HG03342 (cell line): Measurements from ENCODE around the gene LILRB3.
A peak's percentile ranks its signal among the peaks of the same experiment; 100 is the strongest.
"Not testable (repeated sequence)": the region's sequence is repeated elsewhere in the genome, so short reads cannot be mapped to it uniquely, and the experiment has no call there.

Experiments used
- ATAC-seq: cut with Tn5 transposase; IDR thresholded peaks from one replicate; pipeline ENCODE4 v1.9.1; 2021; ENCODE audit warnings: mild to moderate bottlenecking, moderate library complexity; ENCODE audit not compliant: unreplicated experiment

LILRB3 gene

DNA sequence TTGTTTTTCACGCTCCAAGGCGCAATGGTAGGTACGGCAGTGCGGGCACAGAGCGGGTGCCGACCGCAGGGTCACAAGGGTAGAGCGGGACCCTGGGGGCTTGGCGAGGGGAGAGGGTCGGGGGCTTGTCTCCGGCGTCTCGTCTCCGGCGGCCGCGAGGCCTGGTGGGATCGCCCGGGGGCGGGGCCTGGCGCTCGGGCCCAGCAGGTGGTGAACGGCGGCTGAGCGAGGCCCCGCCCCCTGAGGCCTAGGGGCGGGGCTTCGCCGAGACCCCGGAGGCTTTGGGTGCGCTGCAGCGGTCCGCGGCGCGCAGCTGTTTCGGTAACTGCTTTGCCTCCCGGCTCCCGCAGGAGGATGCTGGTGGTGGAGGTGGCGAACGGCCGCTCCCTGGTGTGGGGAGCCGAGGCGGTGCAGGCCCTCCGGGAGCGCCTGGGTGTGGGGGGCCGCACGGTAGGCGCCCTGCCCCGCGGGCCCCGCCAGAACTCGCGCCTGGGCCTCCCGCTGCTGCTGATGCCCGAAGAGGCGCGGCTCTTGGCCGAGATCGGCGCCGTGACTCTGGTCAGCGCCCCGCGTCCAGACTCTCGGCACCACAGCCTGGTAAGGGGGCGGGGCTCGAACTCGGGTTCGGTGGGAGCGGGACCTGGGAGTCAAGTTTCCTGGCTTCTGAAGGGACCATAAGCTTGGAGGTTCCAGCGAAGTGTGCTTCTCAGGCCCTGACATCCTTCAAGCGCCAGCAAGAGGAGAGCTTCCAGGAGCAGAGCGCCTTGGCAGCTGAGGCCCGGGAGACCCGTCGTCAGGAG is 31.6 kb downstream of the LILRB3 start, which contains the start of gene TSEN34:
Gene TSEN34, plus strand, starts transcription at position 298 of the 800 bp plus-strand sequence. Its CDS starts 57 bp downstream, at position 355.
- ATAC-seq, result peak; percentile 29

DNA sequence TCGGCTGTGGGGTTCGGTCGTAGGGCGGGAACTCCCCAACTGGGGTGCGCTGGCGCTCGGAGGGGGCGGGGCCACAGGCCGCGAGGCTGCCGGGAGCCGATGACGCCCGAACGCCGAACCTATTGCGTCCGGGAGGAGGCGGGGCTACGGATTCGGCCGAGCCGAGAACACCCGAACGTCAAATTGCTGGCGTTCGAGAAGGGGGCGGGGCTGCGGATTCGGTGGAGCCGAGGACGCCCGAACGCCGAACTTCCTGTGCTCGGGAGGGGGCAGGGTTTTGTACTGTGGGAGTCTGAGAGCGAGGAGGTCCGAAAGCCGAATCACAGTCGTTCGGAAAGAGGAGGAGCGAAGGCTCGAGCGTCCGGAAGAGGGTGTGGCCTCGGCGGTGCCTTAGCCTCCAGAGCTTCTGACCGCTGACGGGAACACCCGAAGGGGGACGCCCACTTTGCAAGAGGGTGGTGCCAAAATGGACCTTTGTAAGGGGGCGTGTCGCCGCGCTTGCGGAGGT is 32.2 kb downstream of the LILRB3 start:
- peak; percentile 39 for ATAC-seq

DNA sequence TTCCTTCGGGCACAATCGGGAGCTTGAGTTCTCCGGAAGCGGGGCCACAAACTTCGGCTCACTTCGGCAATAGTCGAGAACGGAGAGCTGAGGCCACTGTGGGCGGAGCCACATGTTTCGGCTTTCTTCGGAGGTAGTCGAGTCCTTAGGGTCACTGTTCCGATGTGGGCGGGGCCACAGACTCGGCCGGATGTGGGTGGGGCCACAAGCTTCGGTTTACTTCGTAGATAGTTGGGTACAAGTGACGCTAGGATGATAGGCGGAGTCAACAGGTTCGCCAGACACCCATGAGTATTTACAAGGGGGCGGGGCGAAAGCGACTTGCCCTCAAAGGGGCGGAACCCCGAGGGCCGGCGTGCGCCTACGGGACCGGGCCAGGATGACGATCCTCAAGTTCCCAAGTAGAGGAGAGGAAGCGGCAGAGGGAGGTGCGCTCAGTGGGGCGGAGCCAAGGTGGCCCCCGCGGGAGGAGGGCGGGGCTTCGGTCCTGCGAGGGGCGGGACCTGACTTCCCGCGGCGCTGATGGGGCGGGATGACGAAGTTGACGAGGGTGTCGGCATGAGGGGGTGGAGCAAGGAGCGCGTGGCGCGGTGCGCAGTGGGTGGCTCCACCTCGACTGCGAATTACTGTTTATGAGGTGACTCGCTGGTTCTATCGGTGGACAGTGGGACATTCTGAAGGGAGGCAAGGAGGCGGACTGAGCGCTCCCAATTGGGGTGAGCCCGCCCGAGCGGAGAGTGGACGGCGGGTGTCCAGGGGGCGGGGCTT is 32.9 kb downstream of the LILRB3 start:
- ATAC-seq, result peak; percentile 43

DNA sequence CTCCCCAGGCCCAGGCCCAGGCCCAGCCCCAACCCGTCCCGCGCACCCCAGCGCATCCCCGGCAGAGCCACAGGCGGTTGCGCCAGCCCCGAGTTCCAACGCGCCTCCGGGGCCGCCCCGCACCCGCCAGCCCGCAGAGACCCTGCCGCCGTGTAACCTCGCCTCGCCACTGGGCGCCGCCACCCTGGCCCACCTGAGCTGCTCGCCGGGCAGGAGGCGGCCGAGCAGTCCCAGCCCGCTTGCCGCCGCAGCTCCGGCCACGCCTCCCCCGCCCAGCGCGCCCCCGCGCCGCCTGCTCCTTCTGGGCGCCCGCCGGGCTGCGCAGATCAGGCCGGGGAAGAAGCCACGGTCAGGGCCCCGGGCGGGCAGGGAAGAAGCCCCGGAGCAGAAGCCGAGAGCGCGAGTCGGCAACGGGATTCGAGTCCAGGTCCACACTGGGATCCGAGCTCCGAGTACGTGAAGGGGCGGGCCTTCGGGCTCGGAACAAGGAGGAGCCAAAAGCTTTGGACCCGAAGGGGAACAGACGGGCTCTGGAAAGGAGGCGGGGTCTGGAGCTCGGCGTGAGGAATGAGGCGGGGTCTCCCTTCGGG is 33.6 kb downstream of the LILRB3 start, which contains the start of gene MBOAT7:
Gene MBOAT7, minus strand, starts transcription at position 436 of the 590 bp plus-strand sequence. CDS start 1,072 bp downstream, outside the sequence.
- peak; percentile 20 for ATAC-seq

DNA sequence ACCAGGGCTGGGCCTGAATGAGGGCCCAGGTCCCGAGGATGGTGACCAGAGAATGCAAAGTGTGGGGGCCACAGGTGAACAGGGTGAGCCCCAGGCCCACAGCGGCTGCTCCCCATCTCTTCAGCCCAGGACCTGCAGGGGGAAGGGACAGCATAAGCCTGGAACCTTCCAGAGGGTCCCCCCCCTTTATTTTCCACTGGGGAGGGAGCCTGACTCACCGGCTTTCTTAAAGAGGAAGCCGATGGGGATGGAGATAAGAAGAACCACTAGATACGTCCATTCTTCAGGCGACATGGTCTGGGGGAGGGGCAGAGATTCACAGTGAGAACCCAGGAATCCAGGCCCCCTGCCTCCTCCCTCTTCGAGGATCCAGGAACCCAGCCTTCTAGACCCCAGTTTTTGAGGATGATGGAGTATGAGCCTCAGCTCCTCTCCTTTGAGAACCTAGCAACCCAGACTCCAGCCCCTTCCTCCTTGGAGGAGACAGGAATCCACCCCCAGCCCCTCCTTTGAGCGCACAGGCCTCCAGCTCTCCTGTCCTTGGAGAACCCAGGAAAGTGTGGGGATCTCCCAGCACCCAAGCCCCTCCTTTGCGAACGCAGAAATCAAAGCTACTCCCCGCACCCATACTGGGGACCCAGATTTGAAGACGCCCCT is 34.5 kb downstream of the LILRB3 start:
- ATAC-seq, result no peak

DNA sequence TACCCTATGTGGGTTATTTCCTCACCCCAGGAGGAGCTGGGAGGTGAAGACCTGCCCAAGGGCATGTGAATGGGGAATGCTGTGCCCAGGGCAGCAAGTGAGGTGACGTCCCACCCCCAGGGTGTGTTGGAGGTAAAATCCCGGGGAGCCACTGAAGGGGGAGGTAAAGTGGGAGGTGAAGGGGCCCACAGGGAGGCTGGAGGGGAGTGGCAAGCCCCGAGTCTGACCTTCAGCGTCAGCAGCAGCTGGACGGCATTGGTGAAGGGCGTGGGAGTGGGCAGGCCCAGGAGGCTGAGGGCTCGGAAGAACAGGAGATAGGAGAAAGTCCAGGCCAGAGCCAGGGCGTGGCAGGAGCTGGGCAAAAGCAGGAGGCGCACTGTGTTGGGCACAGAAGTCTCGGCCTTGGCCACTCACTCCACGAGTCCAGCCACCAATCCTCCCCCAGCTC is 35.8 kb downstream of the LILRB3 start:
- no peak for ATAC-seq

DNA sequence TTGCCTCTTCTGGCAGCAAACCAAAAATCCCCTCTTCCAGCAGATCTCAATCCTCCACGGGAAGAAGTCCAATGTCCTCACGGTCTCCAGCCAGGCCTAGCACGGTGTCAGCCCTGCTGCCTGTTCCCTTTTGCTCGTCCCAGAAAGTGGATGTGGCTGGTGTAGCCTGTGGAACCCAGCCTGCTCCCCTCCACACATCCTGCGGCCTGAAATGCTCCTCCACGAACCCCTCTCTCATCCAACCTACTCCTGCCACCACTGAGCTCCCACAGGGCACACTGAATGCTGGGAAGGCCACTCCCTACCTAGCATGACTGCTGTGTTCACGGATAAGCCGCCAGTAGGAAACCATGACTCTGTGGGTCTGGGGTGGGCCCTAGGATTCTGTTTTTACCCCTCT is 36.5 kb downstream of the LILRB3 start:
- ATAC-seq, result no peak

DNA sequence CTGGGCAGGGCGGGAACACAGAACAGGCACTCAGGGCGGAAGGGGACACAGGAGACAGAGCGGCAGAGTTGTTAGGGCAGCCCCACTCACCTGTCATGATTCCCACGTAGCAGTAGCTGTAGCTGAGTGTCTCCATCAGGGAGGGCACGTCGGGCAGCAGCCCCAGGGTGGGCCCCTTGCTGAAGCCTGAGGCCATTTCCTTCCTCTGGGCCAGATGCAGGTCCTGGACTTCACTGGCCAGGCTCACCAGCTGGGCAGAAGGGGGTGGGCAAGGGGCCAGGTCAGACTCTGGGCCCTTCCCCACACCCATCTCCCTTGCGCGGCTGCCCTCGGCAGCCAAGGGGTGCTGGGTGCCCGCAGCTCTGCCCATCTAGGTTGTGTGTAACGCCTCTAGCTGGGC is 39.4 kb downstream of the LILRB3 start:
- ATAC-seq, result no peak

DNA sequence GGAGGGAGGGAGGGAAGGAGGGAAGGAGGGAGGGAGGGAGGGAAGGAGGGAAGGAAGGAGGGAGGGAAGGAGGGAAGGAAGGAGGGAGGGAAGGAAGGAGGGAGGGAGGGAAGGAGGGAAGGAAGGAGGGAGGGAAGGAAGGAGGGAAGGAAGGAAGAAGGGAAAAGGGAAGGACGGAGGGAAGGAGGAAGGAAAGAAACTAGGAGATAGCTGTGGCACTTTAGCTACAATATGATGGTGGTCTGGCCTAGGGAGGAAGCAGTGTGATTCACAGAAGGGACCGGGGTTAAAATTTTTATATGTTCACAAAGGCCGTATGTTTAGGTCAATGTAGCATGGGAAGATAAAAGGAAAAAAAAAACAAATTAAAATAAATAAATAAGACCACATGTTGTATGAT is 40.9 kb downstream of the LILRB3 start:
- ATAC-seq, result not testable (repeated sequence)

DNA sequence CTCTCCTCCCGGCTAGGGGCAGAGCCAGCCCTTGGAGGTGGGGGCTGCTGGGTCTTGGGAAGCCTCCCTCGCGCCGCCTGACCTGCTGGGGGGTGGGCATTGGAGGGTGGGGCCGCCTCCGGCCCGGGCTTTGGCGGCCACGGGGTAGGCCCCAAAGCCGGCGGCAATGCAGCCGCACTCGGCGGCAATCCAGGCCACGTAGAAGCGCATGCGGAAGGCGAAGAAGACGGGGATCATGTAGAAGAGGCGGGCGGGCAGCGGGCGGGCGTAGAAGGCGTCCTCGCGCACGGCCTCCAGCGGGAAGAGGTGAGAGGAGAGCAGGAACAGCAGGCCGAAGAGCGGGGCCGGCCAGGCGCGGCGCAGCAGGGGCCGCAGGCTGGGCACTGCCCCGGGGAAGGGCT is 42.1 kb downstream of the LILRB3 start:
- ATAC-seq, result no peak

DNA sequence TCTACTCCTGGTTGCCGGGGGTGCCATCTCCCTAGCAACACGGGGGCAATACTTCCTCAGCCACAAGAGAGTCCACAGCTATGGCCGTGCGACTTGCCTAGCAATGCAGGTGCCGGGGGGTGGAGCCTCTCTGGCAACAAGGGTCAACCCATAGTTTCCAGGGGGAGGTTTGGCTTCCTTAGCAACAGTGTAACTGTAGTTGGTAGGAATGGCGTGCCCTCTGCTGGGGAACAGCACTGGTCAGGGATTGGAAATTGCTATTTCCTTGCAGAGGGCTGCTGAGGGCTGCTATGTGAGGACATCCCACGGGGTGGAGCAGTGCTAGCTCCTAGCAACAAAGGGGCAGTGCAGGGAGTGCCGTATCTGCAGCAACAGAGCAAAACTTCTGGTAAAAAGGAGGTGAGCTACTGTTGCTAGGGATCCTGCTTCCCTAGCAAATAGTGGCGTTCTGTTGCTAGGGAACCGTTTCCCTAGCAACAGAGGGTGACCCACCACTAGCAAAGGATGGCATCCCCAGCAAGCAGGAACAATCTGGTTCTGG is 42.8 kb downstream of the LILRB3 start:
- ATAC-seq, result no peak

DNA sequence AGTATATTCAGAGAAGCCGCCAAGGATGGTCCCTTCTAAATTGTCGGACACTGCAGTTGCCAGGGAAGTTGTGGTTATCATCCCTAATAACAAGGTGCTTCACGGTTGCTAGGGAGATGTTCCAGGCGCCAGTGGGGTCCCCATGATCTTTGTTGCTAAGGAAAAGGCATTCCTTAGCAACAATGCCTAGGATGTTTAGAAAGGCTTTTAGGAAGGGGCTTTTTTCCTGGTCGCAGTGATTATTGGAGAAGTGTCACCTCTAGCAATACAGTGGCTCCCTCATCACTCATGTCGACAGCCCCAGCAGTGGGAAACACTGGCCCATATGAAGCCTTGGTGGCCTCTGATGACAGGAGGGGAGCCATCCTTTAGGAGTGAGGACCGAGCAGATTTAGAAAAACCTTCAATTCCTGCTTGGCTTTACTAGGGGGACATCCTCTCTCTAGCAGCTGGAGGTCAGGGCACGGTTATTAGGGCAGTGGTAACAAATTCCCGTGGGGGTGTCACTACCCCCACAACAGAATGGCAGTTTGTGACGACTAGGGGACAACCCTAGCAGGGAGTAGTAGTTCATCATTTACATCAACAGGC is 43.5 kb downstream of the LILRB3 start:
- no peak for ATAC-seq

DNA sequence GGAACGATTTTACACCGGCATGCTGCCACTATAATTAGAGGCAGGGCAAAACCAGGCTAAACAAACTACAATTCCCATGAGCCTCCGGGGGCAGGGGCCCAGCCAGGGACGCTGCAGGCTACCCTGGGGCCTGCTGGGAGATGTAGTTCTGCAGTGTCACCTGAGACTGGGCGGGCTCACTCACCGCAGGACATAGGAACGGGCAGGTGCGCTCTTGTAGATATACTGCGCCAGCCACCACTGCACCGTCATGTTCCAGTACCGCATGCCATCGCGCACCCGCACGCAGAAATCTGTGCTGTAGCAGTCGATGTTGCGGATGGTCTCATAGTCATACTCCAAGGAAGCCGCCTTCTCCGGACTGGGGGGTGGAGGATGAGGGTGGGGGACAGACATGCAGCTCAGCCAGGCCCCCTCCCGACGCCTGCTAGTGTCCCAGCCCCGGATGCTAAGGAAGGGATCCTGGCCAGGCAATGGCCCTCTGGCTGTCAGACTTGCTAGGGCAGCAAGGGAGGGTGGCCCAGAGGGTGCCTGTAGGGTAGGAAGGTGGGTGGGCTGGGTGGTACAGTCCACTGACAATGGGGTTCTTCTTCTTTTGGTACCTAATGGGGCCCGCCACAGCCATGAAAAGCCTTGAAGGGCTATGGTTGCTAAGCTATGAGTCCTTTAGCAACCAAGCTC is 44.1 kb downstream of the LILRB3 start:
- ATAC-seq, result no peak

DNA sequence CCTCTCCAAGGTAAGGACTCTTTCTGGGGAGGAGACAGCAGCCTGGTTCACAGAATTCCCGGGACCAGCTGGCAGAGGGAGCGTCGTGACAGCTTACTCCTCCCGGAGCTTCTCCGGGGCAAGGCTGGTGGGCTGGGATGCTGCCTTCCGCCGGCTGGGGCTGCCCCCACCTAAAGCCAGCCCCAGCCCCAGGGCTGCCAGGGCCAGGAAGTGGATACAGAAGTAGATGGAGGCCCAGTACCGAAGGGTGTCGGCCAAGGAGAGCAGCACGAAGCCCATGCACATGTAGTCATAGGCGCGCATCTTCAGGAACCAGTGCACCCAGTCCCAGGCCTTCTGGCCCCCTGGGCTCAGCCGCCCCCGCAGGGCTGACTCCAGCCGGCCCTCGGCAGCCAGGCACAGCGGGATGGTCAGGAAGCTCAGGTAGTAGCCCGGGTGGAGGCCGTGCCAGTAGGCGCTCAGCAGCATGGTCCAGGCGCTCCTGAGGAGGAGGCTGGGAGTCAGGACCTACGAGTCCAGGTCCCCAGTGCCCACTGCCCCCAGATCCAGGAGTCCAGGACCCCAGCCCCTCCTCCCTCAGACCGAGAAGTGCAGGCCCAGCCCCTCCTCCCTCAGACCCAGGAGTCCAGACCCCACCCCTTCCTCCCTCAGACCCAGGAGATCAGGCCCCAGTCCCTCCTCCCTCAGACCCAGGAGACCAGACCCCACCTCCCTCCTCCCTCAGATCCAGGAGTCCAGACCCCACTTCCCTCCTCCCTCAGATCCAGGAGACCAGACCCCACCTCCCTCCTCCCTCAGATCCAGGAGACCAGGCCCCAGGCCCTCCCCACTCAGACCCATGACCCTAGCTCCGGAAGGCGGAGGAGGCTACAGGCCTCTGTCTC is 48.6 kb downstream of the LILRB3 start:
- ATAC-seq, result no peak

DNA sequence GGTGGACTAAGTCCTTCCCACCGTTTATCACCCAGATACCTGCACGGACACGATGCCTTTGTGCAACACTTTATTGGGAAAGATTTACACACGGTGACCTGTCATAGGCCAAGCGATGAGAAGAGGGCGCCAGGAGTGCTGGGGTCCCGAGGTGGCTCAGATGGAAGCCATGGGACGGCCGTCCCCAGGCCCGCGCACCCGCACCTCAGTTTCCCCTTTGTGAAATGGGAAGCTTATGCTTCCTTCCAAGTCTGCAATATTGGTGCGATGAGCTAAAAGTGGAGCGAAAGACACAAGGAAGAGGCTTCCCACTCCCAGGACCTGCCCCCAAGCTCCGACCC is 49.5 kb downstream of the LILRB3 start:
- no peak for ATAC-seq

DNA sequence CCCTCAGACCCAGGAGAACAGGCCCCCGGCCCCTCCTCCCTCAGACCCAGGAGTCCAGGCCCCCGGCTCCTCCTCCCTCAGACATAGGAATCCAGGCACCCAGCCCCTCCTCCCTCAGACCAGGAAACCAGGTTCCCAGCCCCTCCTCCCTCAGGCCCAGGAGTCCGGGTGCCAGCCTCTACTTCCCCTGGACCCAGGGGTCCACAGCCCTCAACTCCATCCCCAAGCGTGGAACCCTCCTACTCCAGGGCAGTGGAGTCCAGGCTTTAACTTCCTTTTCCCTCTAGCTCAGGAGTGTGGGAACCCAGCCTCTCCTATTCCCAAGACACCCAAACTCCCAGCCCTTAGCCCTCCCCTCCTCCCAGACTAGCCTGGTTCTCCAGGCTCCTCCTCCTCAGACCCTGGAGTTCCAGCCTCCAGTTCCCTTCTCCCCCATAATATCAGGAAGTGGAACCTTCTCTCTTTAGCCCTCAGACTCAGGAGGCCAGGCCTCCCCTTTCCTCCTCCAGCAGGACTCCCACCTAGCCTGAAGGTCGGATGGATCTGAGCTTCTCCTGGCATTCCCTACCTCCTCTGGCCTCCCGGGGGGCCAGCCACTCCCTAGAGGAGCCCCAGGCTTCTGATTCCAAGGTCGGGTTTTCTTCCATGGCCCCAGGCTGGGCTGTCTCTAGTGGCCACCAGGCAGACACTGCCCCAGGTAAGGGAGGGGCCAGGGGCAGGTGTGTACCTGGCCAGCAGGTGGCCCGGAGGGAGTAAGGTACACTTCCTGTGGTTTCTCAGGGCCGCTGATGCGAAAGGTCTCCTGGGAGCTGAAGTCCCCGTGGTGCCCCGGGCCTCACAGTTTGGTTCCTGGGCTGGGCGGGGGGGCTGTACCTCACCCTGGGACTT is 50.1 kb downstream of the LILRB3 start, which contains the start of gene TMC4:
Gene TMC4, minus strand, starts transcription at position 690 of the 888 bp plus-strand sequence. Its CDS starts 43 bp downstream, at position 647.
- ATAC-seq, result no peak

DNA sequence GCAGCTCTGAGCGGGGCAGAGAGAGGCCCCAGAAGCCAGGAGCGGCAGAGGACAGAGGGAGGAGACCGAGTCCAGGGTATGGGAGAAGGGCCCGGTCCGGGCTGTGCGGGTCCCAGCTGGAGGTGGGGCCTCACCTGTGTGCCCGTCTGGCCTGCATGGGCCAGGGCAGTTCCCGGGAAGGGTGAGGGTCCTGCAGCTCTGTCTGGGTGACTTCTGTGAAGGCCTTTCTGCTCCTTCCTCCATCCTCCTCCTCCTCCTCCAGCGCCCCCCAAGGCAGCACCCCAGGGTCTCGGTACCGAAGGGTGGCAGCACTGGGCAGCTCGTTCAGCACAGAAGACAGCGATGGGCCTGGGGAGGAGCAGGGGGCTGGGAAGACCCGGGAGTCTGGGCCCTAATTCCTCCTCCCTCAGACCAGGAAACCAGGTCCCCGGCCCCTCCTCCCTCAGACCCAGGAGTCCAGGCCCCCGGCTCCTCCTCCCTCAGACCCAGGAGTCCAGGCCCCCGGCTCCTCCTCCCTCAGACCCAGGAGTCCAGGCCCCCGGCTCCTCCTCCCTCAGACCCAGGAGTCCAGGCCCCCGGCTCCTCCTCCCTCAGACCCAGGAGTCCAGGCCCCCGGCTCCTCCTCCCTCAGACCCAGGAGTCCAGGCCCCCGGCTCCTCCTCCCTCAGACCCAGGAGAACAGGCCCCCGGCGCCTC is 50.9 kb downstream of the LILRB3 start:
- not testable (repeated sequence) for ATAC-seq
